IPS-NIHi7 (cell line): ENCODE results near the gene ZWILCH.

Experiments
- DNase-seq: peaks from one replicate; pipeline ENCODE4 v3.0.0; 2012; ENCODE audit warnings: mixed read lengths; ENCODE audit errors: extremely low spot score

ZWILCH gene

GRCh38 chr15:66545255-66545654, 40.1 kb downstream of the ZWILCH start:
- no peak for DNase-seq

- DNase-seq, result no peak
These were observed 50.6 kb downstream of the ZWILCH start for GRCh38 chr15:66555685-66556084.

GRCh38 chr15:66558271-66558670, 53.1 kb downstream of the ZWILCH start:
- no peak for DNase-seq

GRCh38 chr15:66560856-66561525, 55.9 kb downstream of the ZWILCH start:
- no peak for DNase-seq

GRCh38 chr15:66563126-66563525, 58.0 kb downstream of the ZWILCH start:
- DNase-seq, result no peak

GRCh38 chr15:66563566-66564110, 58.5 kb downstream of the ZWILCH start:
- no peak for DNase-seq

GRCh38 chr15:66564136-66565041, 59.3 kb downstream of the ZWILCH start:
- no peak for DNase-seq

GRCh38 chr15:66565141-66565641, 60.1 kb downstream of the ZWILCH start:
- DNase-seq, result no peak

- DNase-seq, result peak; percentile 77
These were observed 60.6 kb downstream of the ZWILCH start, which contains the start of gene LCTL for GRCh38 chr15:66565741-66566144. Gene LCTL, minus strand, starts transcription at chr15:66565998. Its CDS starts 633 bp downstream, at chr15:66565365.

- peak; percentile 90 for DNase-seq
These were observed 61.9 kb downstream of the ZWILCH start for GRCh38 chr15:66566963-66567531.

- no peak for DNase-seq
These were observed 62.8 kb downstream of the ZWILCH start for GRCh38 chr15:66567897-66568296.

GRCh38 chr15:66569461-66570137, 64.5 kb downstream of the ZWILCH start:
- DNase-seq, result no peak

- no peak for DNase-seq
These were observed 65.2 kb downstream of the ZWILCH start for GRCh38 chr15:66570327-66570726.

- DNase-seq, result no peak
These were observed 65.8 kb downstream of the ZWILCH start for GRCh38 chr15:66570842-66571478.

- DNase-seq, result no peak
These were observed 67.0 kb downstream of the ZWILCH start for GRCh38 chr15:66572146-66572545.

- no peak for DNase-seq
These were observed 68.2 kb downstream of the ZWILCH start for GRCh38 chr15:66573348-66573718.

GRCh38 chr15:66573719-66574595, 68.8 kb downstream of the ZWILCH start:
- no peak for DNase-seq

- no peak for DNase-seq
These were observed 69.4 kb downstream of the ZWILCH start for GRCh38 chr15:66574596-66574950.

GRCh38 chr15:66578286-66578875, 73.3 kb downstream of the ZWILCH start:
- DNase-seq, result no peak

GRCh38 chr15:66580643-66581042, 75.5 kb downstream of the ZWILCH start:
- no peak for DNase-seq
